ENCODE measurements around the gene UROD.

UROD gene

DNA sequence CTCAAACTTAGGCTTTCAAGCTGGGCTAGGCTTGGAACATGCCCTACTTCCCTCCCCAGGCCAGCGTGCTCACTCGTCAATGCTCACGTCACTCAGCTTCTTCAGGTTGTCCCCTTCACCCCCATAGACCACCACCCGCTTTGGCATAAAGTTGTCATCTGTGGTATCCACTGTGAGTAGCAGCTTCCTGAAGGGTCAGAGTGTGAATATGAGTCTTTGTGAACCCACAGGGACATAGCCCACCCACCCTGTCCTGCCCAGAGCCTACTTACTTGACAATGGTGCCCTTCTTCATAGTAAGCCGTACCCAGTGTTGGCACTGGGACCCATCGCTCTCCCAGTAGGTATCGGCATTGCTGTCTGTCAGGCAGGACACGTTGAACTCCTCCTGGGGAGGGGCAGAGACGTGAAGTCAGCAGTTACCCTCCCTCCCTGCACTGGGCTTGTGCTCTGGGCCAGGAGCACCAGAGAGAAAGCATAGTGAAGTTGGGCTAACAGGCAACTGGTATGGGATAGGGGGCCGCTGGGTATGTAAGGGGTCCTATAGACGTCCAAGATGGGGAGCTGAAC is 2.7 kb upstream of the UROD start:
- no peak for DNase-seq

GRCh38 chr1:45009956-45010854 is 1.8 kb upstream of the UROD start:
- peak; percentile 32 for DNase-seq

- peak; percentile 91 for DNase-seq
Observed at GRCh38 chr1:45010855-45011811, 921 bp upstream of the UROD start, which contains the start of gene HECTD3. Gene HECTD3, minus strand, starts transcription at chr1:45011324. Its CDS starts 67 bp downstream, at chr1:45011257.

DNA sequence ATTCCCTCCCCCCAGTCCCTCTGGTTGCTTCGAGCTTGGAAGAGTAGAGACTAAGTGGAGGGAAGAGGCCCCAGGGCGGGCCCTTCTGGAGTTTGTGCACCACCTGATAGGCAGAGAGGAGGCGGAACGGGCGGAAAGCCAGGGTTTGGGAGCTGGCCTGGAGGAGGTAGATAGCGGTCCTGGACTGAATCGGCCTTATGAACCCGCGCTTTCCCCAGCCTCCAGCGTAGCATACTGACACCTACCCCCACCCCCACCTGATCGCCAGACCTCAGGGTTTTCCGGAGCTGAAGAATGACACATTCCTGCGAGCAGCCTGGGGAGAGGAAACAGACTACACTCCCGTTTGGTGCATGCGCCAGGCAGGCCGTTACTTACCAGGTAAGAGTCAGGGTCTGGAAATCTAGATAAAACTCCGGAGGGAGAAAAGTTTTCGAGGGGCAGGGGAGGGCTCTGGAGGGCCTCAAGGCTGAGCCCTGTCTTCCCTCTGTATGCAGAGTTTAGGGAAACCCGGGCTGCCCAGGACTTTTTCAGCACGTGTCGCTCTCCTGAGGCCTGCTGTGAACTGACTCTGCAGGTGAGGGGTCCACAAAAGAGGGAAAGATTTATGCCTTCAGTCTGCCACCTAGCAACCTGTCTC is 705 bp downstream of the UROD start:
- DNase-seq, result peak; percentile 99

DNA sequence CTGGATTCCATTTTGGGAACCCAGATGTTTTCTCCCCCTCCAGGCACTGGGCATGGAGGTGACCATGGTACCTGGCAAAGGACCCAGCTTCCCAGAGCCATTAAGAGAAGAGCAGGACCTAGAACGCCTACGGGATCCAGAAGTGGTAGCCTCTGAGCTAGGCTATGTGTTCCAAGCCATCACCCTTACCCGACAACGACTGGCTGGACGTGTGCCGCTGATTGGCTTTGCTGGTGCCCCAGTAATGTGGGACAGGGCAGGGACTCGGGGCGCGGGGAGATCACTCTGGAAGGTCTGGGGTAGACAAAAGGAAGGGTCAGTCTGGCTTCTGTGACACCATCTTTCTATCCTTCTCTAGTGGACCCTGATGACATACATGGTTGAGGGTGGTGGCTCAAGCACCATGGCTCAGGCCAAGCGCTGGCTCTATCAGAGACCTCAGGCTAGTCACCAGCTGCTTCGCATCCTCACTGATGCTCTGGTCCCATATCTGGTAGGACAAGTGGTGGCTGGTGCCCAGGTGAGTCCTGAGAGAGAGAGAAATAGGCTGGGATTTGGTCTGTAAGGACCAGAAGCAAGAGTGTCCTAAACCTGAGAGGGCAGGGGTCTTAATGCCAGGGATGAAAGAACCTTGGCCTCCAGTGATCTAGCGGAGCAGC is 1.6 kb downstream of the UROD start:
- peak; percentile 9 for DNase-seq

DNA sequence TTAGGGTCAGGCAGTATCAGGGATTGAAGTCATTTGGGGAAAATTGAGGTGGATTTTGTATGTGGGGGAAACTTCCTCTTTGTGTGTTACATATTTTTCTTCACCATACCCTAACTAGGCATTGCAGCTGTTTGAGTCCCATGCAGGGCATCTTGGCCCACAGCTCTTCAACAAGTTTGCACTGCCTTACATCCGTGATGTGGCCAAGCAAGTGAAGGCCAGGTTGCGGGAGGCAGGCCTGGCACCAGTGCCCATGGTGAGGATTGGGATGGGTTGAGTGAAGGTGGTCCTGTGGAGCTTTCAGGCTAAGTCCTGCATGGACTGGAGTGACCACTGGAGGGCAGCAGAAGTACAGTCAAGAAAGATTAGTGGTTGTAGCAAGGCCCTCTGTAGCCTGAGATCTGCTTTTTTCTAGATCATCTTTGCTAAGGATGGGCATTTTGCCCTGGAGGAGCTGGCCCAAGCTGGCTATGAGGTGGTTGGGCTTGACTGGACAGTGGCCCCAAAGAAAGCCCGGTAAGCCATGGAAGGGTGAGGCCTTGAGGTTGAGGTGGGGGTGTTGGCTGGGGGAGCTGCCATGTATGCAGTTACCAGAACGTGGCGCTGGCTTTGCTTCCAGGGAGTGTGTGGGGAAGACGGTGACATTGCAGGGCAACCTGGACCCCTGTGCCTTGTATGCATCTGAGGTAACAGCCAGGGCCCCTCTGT is 2.4 kb downstream of the UROD start:
- DNase-seq, result peak; percentile 87

DNA sequence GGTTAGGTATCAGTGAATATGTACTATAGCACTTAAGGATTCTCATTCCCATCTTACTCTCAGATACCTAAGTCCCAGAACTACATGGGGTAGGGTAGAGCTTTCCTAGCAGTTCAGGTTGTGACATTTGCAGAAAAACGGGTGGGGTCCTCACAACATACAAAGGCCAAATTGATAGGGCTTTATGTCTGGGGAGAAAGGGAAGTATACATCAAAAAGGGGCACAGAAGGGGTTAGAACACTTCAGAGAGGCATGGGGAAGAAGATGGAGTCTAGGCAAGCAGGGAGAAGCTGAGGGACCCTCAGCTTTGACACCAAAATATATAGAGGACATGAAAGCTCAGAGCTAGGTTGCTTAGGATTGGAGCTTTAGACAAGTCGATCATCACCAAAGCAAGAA is 3.6 kb downstream of the UROD start:
- peak; percentile 7 for DNase-seq

DNA sequence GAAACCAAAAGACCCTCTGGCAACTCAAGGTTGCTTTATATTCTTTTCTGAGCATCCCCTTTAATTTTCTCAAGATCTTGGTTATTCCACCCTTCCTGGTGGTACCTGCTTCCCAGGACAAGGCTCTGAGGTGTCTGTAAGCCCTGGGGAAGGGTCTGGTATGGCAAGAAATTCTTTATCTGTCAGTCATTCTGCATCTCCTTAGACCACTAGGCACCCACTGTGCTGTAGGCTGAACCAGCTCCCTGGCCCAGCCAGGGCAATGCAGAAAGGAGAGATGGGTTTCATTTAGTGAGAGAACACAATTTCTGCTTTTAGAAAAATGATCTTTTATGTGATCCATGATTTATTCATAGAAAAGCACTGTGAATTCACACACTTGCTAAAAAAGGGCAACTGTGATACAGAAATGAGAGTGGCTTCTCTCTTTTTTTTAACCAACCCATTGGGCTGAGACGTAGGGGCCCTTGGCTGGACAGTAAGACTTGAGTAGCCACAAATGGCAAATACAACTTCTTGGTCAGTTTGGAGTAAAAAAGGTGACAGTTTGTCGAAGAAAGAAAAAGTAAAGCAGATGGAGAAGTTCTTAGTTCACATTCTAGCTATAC is 4.1 kb downstream of the UROD start:
- no peak for DNase-seq

DNA sequence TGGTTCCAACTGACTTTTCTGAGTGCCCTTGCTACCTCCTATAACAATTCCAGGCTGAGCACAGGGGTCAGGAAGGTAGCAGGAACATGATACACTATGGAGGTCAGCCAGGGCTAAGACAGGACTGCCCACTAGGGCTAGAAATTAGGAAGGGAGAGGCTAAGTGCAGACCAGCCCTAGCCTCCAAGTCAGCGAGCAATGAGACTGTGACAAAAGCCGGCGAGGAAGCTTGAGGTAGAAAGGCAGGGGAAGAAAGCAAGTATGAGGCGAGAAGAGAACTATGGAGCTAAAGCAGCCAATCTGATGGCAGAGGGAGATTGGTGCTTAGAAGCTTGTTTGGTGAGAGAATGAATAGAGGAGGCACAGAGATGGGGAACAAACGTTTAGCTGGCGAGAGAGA is 4.7 kb downstream of the UROD start:
- peak; percentile 30 for DNase-seq

DNA sequence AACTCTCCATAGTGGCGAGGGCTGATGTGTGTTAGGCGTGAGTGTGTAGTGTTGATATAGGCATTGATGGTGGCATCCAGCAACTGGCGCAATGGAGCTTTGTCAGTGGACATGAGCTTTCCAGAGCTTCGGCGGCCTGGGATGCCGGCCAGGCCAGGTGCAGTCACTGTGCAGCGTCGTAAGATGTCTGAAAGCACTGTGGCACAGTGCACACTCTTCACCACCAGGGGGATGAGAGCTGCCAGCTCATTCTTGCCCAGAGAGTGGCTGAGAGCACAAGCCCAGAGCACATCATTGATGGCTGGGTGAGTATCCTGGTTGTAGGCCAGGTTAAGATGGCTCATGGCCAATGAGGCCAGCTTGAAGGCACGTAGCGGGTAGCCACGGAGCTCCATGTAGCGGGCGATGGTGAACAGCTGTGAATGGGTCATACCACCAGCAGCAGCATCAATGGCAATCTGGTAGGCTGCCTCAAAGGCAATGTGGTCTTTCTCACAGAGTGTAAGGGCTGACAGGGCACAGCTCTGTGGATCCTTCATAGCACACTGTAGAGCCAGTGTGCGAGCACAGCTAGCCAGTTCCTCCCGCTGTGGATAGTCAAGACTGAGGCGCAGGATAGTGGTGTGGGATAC is 6.7 kb downstream of the UROD start:
- peak; percentile 77 for DNase-seq

GRCh38 chr1:45023663-45024062 is 11.6 kb downstream of the UROD start:
- DNase-seq, result no peak

- no peak for DNase-seq
Observed at GRCh38 chr1:45026446-45026845, 14.4 kb downstream of the UROD start.

DNA sequence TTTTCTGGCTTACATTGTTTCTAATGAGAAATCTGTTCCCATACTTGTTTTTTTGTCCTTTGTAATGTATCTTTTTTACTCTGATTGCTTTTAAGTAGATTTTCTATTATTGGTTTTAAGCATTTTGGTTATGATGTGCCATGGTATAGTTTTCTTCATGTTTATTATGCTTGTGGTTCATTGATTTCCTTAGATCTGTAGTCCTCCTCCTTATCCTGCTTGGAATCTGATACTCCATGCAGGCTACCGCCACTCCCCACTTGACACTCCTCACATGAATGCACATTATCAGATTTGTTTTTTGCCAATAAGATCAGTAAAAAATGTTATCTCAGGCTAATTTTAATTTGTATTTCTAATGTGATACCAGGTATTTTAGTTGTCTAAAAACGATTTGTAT is 20.8 kb downstream of the UROD start:
- no peak for DNase-seq

DNA sequence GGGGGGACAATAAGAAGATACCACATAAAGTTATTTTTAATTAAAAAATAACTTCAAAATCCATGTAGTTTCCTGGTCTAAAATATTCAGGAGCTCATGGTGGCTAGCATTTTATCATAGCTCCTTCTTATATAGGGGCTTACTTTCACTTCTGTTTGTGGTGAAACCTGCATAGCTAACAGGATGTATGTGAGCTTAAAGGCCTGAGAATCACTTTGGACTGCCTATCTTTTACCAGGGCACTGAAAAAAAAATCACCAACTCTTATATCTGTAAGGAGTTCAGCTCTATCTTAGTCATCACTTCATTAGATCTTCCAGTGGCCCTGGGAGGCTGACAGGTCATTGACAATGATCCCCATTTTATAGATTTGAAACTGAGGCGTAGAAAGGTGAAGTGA is 21.3 kb downstream of the UROD start:
- DNase-seq, result no peak

DNA sequence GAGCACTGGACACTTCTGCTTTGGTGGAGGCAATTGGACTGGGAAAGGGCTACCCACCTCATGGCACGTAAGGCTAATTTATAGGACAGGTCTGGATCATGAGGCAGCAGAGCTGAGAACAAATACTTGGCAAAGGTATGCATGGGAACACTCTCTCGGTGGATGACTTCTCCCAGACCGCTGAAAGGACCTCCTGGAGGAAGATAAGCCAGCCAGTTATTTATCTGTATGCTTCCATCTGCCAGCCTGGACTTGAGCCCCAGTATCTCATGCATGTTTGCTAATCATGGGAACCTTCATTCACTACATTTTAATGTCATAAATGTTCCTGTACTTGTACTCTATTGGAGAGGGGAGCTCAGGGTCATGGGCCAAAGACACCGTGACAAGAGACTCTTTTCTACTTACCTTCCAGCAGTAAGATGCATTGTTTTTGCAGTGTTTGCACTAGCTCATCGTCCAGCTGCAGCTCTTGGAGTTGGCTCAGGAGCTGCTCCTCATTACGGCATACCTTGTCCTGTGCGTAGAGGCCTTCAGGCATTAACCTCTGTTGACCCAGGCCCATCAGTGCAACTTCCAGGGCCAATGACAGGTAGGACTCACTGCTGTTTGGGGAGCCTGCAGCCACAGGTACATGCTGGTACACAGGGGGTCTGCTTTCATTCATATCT is 23.7 kb downstream of the UROD start:
- DNase-seq, result peak; percentile 95

DNA sequence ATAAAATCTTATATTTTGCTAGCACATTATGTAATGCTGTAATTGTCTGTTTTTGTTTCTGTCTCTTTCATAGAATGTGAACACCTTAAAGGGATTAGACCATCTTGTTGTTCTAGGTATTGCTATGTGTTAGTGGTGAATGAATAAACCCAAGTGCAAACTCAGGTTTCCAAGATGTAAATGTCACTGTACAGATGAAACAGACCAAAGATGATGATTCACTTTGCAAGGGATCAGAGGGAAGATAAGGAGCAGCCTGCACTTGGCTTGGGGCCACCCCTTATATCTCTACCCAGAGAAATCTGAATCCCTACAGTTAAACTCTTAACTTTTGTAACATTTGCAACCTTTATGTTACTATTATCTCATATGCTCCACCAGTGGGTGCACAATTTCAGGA is 25.4 kb downstream of the UROD start:
- peak; percentile 89 for DNase-seq

- DNase-seq, result no peak
Observed at GRCh38 chr1:45038240-45038639, 26.2 kb downstream of the UROD start.

DNA sequence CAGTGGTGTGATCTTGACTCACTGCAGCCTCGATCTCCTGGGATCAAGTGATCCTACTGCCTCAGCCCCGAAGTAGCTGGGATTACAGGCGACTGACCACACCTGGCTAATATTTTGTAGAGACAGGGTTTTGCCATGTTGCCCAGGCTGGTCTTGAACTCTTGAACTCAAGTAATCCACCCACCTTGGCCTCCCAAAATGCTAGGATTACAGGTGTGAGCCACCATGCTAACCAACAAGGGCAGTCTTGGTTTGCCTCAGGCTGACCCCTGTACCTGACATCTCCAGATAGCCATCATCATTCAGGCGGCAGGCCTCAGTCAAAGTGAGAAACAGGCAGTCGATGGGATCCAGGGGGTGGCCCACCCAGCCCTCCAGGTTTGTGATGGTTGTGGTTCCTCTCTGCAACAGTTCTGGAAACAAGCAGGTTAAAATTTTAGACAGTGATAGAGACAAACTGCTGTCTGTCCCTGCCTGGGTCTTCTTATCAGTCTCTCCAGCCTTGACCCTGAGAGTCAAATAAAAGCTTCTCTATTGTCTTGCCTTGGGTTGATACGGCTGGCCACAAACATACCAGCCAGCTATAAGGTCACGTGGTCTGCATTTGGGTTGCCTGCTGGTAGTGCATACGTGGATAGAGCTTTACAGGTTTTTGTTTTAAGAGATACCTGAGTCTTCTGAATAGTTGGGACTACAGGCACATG is 26.8 kb downstream of the UROD start:
- peak; percentile 96 for DNase-seq

- DNase-seq, result no peak
Observed at GRCh38 chr1:45040297-45040696, 28.2 kb downstream of the UROD start.

Data from hematopoietic multipotent progenitor cell treated with erythropoietin and hydrocortisone succinate and interleukin-3 and kit ligand, for 8 days (in vitro differentiated cells).